SH-SY5Y (cell line): ENCODE measurements around the gene CSPG4.

Experiments used
- GATA2 ChIP-seq: IDR thresholded peaks from 2 replicates; pipeline ENCODE4 v1.6.1; 2011; ENCODE audit warnings: mild to moderate bottlenecking, low read depth, low read length
- GATA3 ChIP-seq: IDR thresholded peaks from 2 replicates; pipeline ENCODE4 v1.6.1; 2011; ENCODE audit warnings: low read depth, mild to moderate bottlenecking, low read length, moderate library complexity

DNA sequence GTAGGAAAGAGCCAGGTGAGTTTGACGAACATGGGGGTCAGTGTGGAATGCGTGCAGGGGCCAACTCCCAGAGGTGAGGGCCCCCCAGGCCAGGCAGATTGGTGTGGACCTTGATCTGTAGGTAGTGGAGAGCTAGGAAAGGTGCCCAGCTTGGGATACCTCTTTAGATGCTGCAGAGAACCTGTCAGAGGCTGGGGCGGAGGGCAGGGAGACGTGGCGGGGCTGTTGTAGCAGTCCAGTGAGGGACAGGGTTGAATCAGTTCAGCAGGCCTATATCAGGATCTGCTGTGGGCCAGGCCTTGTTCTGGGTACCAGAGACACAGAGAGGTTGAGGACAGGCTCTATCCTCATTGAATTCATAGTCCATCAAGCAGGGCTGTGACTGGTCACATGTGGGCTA, 56.3 kb downstream of the CSPG4 start:
- TF ChIP-seq GATA3 (no peak), GATA2 (no peak)
